Endothelial cell of umbilical vein (primary cell): ENCODE results near the gene ICOSLG. TPM values are rescaled to one million over a fixed set of nuclear protein-coding genes. Genes with fewer than 3 reads are reported as not detected.
"Not testable (repeated sequence)": the region's sequence is repeated elsewhere in the genome, so short reads cannot be mapped to it uniquely, and the experiment has no call there.

Experiments used
- BruUV-seq: library from RNA; stranded (reverse); fragments of 400-500 nt; replicated peaks from 2 replicates; lab custom pipeline; 2021; lab: Mats Ljungman, UMichigan
- CTCF ChIA-PET: fragments of 300-600, 350-600 bp; sonication (Branson Sonifier 250); formaldehyde crosslinking; loops from one replicate; lab custom pipeline; 2021; ENCODE audit warnings: antibody characterized with exemption, inconsistent platforms; lab: Charles Lee
- POLR2A ChIA-PET: fragments of 300-600, 350-600 bp; sonication (Branson Sonifier 250); formaldehyde crosslinking; loops from one replicate; lab custom pipeline; 2021; ENCODE audit warnings: antibody characterized with exemption, inconsistent platforms; lab: Charles Lee
- DNase-seq: peaks from one replicate; pipeline ENCODE4 v3.0.0-alpha.2; 2011; ENCODE audit warnings: low read depth, low spot score
- FAIRE-seq: peaks from 2 replicates; lab custom pipeline; 2011; peaks lifted over from hg19 to GRCh38; lab: Jason Lieb, UNC
- H2AFZ ChIP-seq: 2 replicates; pipeline ENCODE4 v1.6.0; 2012; ENCODE audit warnings: low read depth, low read length, control low read depth, inconsistent platforms
- H3K27ac ChIP-seq: 2 replicates; pipeline ENCODE4 v1.5.1; 2011; ENCODE audit warnings: low read depth, mild to moderate bottlenecking, control low read depth, low read length, moderate library complexity; ENCODE audit not compliant: insufficient read depth
- H3K27me3 ChIP-seq, 2 experiments: 2 replicates each; pipeline versions ENCODE4 v1.6.0 to v1.6.1; 2011; ENCODE audit warnings: low read length in 2 of 2, mixed read lengths in 1 of 2; ENCODE audit not compliant: control insufficient read depth in 2 of 2, insufficient read depth in 2 of 2
- H3K36me3 ChIP-seq, 2 experiments: 2 replicates in 1 of 2; 3 replicates in 1 of 2; pipeline ENCODE4 v1.5.1; 2011; ENCODE audit warnings: low read length in 2 of 2, mild to moderate bottlenecking in 1 of 2, moderate library complexity in 1 of 2; ENCODE audit not compliant: control insufficient read depth in 2 of 2, insufficient read depth in 2 of 2; ENCODE audit errors: extremely low read depth in 1 of 2
- H3K4me1 ChIP-seq: 3 replicates; pipeline ENCODE4 v1.5.1; 2011; ENCODE audit warnings: mild to moderate bottlenecking, low read length; ENCODE audit not compliant: control insufficient read depth, insufficient read depth; ENCODE audit errors: extremely low read depth
- H3K4me2 ChIP-seq: 2 replicates; pipeline ENCODE4 v1.6.1; 2011; ENCODE audit warnings: low read length, control low read depth, mixed read lengths; ENCODE audit not compliant: insufficient read depth
- H3K4me3 ChIP-seq, 3 experiments: fragments of 200-600 bp in 1 of 3; sonication (generic), shearing (Covaris generic) in 1 of 3; replicated peaks in 1 of 3; 2 replicates each; pipeline ENCODE4 v1.5.1; 2011 to 2016; ENCODE audit warnings: control low read depth in 3 of 3, low read length in 3 of 3, mild to moderate bottlenecking in 2 of 3, inconsistent platforms in 1 of 3, low read depth in 1 of 3, moderate library complexity in 1 of 3; ENCODE audit not compliant: insufficient read depth in 1 of 3
- H3K79me2 ChIP-seq: 2 replicates; pipeline ENCODE4 v1.6.0; 2012; ENCODE audit warnings: low read length, inconsistent platforms; ENCODE audit not compliant: control insufficient read depth, insufficient read depth
- H3K9ac ChIP-seq: replicated peaks from 2 replicates; pipeline ENCODE3; 2011; ENCODE audit warnings: low read length, control low read depth; ENCODE audit not compliant: insufficient read depth; ENCODE audit errors: extremely low read depth
- H3K9me1 ChIP-seq: replicated peaks from 3 replicates; pipeline ENCODE4 v1.6.0; 2011; ENCODE audit warnings: mild to moderate bottlenecking, low read length; ENCODE audit not compliant: control insufficient read depth, insufficient read depth; ENCODE audit errors: extremely low read depth
- H3K9me3 ChIP-seq: replicated peaks from 2 replicates; pipeline ENCODE4 v1.5.1; 2012; ENCODE audit warnings: low read length, inconsistent platforms; ENCODE audit not compliant: control insufficient read depth, insufficient read depth
- H4K20me1 ChIP-seq: replicated peaks from 2 replicates; pipeline ENCODE3; 2011; ENCODE audit warnings: mild to moderate bottlenecking, low read length; ENCODE audit not compliant: control insufficient read depth, insufficient read depth; ENCODE audit errors: extremely low read depth
- dilution Hi-C: fragments of 300-500 bp; cut with MboI; formaldehyde crosslinking; loops from one replicate; pipeline ENCODE4 v1.15.0; 2019; ENCODE audit warnings: low sequenced_read_pairs; ENCODE audit not compliant: extremely low pct_ligation_motif_present
- intact Hi-C: fragments of 100-400 bp; cut with micrococcal nuclease; formaldehyde crosslinking; loops from one replicate; pipeline ENCODE4 v1.10.0; 2022
- polyA plus RNA-seq, 4 experiments: library from polyadenylated mRNA; depleted of rRNA in 3 of 4; stranded (reverse) in 3 of 4; unstranded in 1 of 4; fragments of >200 nt; gene quantifications; 2 replicates each; pipeline versions ENCODE4 v1.2.1 to v1.2.3, GENCODE V29; 2011 to 2012; ENCODE audit warnings: missing spikeins in 1 of 4
- total RNA-seq: library from RNA; stranded (reverse); gene quantifications from 2 replicates; pipeline ENCODE4 v1.2.3, GENCODE V29; 2021

The ICOSLG gene
- total and polyA plus RNA-seq, 2 donors (not counting 3 experiments of a cell fraction or from before 2014, with no cell fraction given), result 0.91 to 2.9 TPM

- H4K20me1 ChIP-seq, H3K9me1 ChIP-seq, H3K4me1 ChIP-seq, H3K79me2 ChIP-seq, DNase-seq, CTCF ChIA-PET, H2AFZ ChIP-seq, H3K36me3 ChIP-seq, BruUV-seq, H3K4me3 ChIP-seq, dilution Hi-C loops, intact Hi-C loops, H3K27ac ChIP-seq, FAIRE-seq, H3K27me3 ChIP-seq, H3K9me3 ChIP-seq, POLR2A ChIA-PET, H3K9ac ChIP-seq, H3K4me2 ChIP-seq: not testable (repeated sequence)
These were observed 44.3 kb downstream of the ICOSLG start for GRCh38 chr21:44196212-44197155.

DNA sequence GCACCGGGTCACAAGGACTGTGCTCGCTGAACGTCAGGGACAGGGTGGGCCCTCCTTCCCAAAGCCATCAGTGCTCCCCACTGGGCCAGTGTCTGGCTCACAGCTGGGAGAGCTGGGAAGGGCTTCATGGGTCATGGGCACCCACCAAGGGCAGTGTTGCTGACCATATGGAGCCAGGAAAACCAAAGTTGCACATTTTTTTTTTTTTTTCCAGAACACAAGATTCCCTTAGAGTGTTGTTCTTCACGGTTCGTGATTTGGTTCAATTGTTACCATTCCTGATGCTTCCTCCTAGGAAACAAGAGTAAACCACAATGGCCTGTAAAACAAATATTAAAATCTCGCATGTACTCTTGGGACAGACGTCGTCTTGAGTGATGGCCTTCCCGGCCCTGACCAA lies 45.9 kb downstream of the ICOSLG start:
- H3K4me2 ChIP-seq, BruUV-seq, H3K4me1 ChIP-seq, H3K27me3 ChIP-seq, dilution Hi-C loops, H3K36me3 ChIP-seq, H3K9me3 ChIP-seq, H3K4me3 ChIP-seq, H3K27ac ChIP-seq, H2AFZ ChIP-seq, H3K9me1 ChIP-seq, CTCF ChIA-PET, H4K20me1 ChIP-seq, intact Hi-C loops, DNase-seq, H3K9ac ChIP-seq, H3K79me2 ChIP-seq, POLR2A ChIA-PET, FAIRE-seq: not testable (repeated sequence)

GRCh38 chr21:44194451-44194850 lies 46.3 kb downstream of the ICOSLG start:
- H3K9ac ChIP-seq, H3K4me2 ChIP-seq, H3K27ac ChIP-seq, DNase-seq, POLR2A ChIA-PET, FAIRE-seq, H3K9me1 ChIP-seq, CTCF ChIA-PET, H3K4me1 ChIP-seq, H4K20me1 ChIP-seq, H3K27me3 ChIP-seq, dilution Hi-C loops, H2AFZ ChIP-seq, intact Hi-C loops, H3K36me3 ChIP-seq, BruUV-seq, H3K9me3 ChIP-seq, H3K79me2 ChIP-seq, H3K4me3 ChIP-seq: not testable (repeated sequence)

GRCh38 chr21:44193108-44193507 lies 47.6 kb downstream of the ICOSLG start:
- intact Hi-C loops, H3K4me2 ChIP-seq, H3K4me1 ChIP-seq, H3K36me3 ChIP-seq, H3K27me3 ChIP-seq, H2AFZ ChIP-seq, POLR2A ChIA-PET, H3K9me1 ChIP-seq, H4K20me1 ChIP-seq, H3K27ac ChIP-seq, H3K4me3 ChIP-seq, FAIRE-seq, H3K9me3 ChIP-seq, CTCF ChIA-PET, BruUV-seq, H3K9ac ChIP-seq, DNase-seq, H3K79me2 ChIP-seq, dilution Hi-C loops: not testable (repeated sequence)
